GM12878 (cell line): ENCODE measurements around the gene ATG14. TPM values are rescaled to one million over a fixed set of nuclear protein-coding genes. Genes with fewer than 3 reads are reported as not detected.

Source experiments
- HDAC2 ChIP-seq: fragments of 200-600 bp; sonication (generic); IDR thresholded peaks from 2 replicates; pipeline ENCODE4 v1.6.1; 2017
- RAD21 ChIP-seq: IDR thresholded peaks from 2 replicates; pipeline ENCODE4 v1.6.1; 2011; ENCODE audit warnings: mild to moderate bottlenecking, low read depth, low read length, moderate library complexity; ENCODE audit not compliant: insufficient read depth
- polyA plus RNA-seq, 11 experiments: library from polyadenylated mRNA; depleted of rRNA in 4 of 11; unstranded in 6 of 11; stranded (reverse) in 5 of 11; fragments of >200 nt; fragmentation: Nextera tagmentation in 4 of 11; fragmentation: Illumina TruSeq in 1 of 11; extraction: Ambion mirVana in 4 of 11; extraction: Trizol in 1 of 11; gene quantifications; 1 replicate in 1 of 11; 2 replicates in 10 of 11; pipeline versions ENCODE4 v1.2.1 to v1.2.3, GENCODE V29; 2011 to 2016; ENCODE audit warnings: inconsistent platforms in 2 of 11, missing spikeins in 2 of 11, low read depth in 1 of 11
- total RNA-seq, 4 experiments: library from RNA; depleted of rRNA in 3 of 4; stranded (reverse); fragments of >200 nt in 3 of 4; fragmentation: Illumina TruSeq in 1 of 4; extraction: Trizol in 1 of 4; gene quantifications; 2 replicates each; pipeline versions ENCODE4 v1.2.1 to v1.2.3, GENCODE V29; 2013 to 2021
- TF ChIP-seq, protein P1 (sequence below), 3 experiments: IDR thresholded peaks in 2 of 3; conservative IDR thresholded peaks in 1 of 3; 2 replicates each; pipeline ENCODE4 v1.5.1; 2011; ENCODE audit warnings: low read depth in 3 of 3, low read length in 3 of 3, mild to moderate bottlenecking in 3 of 3, control low read depth in 2 of 3, moderate library complexity in 2 of 3, inconsistent platforms in 1 of 3, mixed read lengths in 1 of 3; ENCODE audit not compliant: control insufficient read depth in 2 of 3, insufficient read depth in 1 of 3; ENCODE audit errors: extremely low read depth in 1 of 3
- TF ChIP-seq, protein P2 (sequence below): fragments of 450-650 bp; IDR thresholded peaks from 2 replicates; pipeline ENCODE4 v1.6.1; 2018; ENCODE audit warnings: mild to moderate bottlenecking, low read depth, moderate library complexity; ENCODE audit not compliant: partially characterized antibody
- TF ChIP-seq, protein P3 (sequence below): fragments of 450-650 bp; IDR thresholded peaks from 2 replicates; pipeline ENCODE4 v1.6.1; 2014; ENCODE audit warnings: mild to moderate bottlenecking

Gene ATG14
- total and polyA plus RNA-seq, 10 of the 15 experiments (the other 5 are each of a cell fraction or from before 2014, with no cell fraction given): 1.1 to 6.4 (median 5.0) TPM

DNA sequence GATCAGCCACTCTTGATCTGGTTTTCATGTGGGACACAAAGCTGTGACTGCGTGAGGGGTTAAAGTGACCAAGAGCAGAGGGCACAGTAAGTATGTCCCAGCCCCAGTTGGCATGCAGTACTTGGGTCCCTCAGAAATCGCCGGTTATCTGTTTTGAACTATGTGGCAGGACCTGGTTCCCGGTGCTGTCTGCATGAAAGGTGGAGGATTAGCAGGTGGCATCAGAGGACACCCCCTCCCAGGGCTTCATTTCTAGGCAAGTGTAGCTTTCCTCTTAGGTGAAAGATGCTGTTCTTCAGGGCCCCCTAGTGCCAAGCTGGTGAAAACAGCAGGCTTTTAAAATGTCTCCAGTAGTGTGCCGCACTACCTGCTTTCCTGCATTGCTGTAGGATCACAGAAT lies 57.1 kb downstream of the ATG14 start (continued):
- peak; percentile 93 for TF ChIP-seq RAD21
- TF ChIP-seq, protein P1, sequence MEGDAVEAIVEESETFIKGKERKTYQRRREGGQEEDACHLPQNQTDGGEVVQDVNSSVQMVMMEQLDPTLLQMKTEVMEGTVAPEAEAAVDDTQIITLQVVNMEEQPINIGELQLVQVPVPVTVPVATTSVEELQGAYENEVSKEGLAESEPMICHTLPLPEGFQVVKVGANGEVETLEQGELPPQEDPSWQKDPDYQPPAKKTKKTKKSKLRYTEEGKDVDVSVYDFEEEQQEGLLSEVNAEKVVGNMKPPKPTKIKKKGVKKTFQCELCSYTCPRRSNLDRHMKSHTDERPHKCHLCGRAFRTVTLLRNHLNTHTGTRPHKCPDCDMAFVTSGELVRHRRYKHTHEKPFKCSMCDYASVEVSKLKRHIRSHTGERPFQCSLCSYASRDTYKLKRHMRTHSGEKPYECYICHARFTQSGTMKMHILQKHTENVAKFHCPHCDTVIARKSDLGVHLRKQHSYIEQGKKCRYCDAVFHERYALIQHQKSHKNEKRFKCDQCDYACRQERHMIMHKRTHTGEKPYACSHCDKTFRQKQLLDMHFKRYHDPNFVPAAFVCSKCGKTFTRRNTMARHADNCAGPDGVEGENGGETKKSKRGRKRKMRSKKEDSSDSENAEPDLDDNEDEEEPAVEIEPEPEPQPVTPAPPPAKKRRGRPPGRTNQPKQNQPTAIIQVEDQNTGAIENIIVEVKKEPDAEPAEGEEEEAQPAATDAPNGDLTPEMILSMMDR (IDR thresholded peaks at IDR 0.05 in 2 of 3, conservative IDR thresholded peaks at IDR 0.05 in 1 of 3; ENCODE audit: control insufficient read depth in 2 of 3, extremely low read depth in 1 of 3, insufficient read depth in 1 of 3, low read depth in 3 of 3, low read length in 3 of 3): peak; percentile 70 to 85 (median 72)
- TF ChIP-seq, protein P2, sequence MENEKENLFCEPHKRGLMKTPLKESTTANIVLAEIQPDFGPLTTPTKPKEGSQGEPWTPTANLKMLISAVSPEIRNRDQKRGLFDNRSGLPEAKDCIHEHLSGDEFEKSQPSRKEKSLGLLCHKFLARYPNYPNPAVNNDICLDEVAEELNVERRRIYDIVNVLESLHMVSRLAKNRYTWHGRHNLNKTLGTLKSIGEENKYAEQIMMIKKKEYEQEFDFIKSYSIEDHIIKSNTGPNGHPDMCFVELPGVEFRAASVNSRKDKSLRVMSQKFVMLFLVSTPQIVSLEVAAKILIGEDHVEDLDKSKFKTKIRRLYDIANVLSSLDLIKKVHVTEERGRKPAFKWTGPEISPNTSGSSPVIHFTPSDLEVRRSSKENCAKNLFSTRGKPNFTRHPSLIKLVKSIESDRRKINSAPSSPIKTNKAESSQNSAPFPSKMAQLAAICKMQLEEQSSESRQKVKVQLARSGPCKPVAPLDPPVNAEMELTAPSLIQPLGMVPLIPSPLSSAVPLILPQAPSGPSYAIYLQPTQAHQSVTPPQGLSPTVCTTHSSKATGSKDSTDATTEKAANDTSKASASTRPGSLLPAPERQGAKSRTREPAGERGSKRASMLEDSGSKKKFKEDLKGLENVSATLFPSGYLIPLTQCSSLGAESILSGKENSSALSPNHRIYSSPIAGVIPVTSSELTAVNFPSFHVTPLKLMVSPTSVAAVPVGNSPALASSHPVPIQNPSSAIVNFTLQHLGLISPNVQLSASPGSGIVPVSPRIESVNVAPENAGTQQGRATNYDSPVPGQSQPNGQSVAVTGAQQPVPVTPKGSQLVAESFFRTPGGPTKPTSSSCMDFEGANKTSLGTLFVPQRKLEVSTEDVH: no peak
- no peak for TF ChIP-seq HDAC2
- TF ChIP-seq, protein P3, sequence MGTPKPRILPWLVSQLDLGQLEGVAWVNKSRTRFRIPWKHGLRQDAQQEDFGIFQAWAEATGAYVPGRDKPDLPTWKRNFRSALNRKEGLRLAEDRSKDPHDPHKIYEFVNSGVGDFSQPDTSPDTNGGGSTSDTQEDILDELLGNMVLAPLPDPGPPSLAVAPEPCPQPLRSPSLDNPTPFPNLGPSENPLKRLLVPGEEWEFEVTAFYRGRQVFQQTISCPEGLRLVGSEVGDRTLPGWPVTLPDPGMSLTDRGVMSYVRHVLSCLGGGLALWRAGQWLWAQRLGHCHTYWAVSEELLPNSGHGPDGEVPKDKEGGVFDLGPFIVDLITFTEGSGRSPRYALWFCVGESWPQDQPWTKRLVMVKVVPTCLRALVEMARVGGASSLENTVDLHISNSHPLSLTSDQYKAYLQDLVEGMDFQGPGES: no peak
